HEK293 (cell line): ENCODE results near the gene SPTLC3.

Experiments
- CTCF ChIA-PET: fragments of 350-600 bp; formaldehyde crosslinking; extraction: SDS; loops from one replicate; lab custom pipeline; 2021; ENCODE audit warnings: antibody characterized with exemption; lab: Yijun Ruan, JAX
- POLR2A ChIA-PET: fragments of 300-600 bp; formaldehyde crosslinking; extraction: SDS; loops from one replicate; lab custom pipeline; 2020; ENCODE audit warnings: antibody characterized with exemption, inconsistent platforms; lab: Yijun Ruan, JAX
- H3K27ac ChIP-seq: fragments of 200-500 bp; sonication (Bioruptor generic); 2 replicates; pipeline ENCODE4 v1.5.1; 2014; ENCODE audit warnings: low read depth, low read length, control low read depth, inconsistent platforms; ENCODE audit errors: extremely low read depth
- H3K36me3 ChIP-seq, 2 experiments: fragments of 200-500 bp in 1 of 2; sonication (Bioruptor generic) in 1 of 2; 1 replicate in 1 of 2; 2 replicates in 1 of 2; pipeline ENCODE4 v1.5.1; 2014 to 2017; ENCODE audit warnings: inconsistent platforms in 2 of 2, low read length in 2 of 2; ENCODE audit not compliant: control insufficient read depth in 2 of 2, insufficient read depth in 1 of 2
- H3K4me1 ChIP-seq: fragments of 200-500 bp; sonication (Bioruptor generic); 2 replicates; pipeline ENCODE4 v1.5.1; 2014; ENCODE audit warnings: mild to moderate bottlenecking, low read length, inconsistent platforms; ENCODE audit not compliant: control insufficient read depth, insufficient read depth
- H3K4me3 ChIP-seq: 2 replicates; pipeline ENCODE4 v1.5.1; 2011; ENCODE audit warnings: low read depth, mild to moderate bottlenecking, control low read depth, low read length, moderate library complexity
- H3K9me3 ChIP-seq: fragments of 200-500 bp; sonication (Bioruptor generic); 2 replicates; pipeline ENCODE4 v1.5.1; 2014; ENCODE audit warnings: low read depth, low read length, inconsistent platforms; ENCODE audit not compliant: control insufficient read depth, insufficient read depth
- GLI2 ChIP-seq: fragments of 450-650 bp; formaldehyde crosslinking; IDR thresholded peaks from 2 replicates; pipeline ENCODE4; 2017; ENCODE audit warnings: missing biosample characterization, missing genetic modification characterization, low read depth, borderline replicate concordance
- ZBTB8A ChIP-seq: fragments of 450-650 bp; formaldehyde crosslinking; IDR thresholded peaks from 2 replicates; pipeline ENCODE4 v1.5.1; 2016; ENCODE audit warnings: missing biosample characterization, missing genetic modification characterization
- ZNF214 ChIP-seq: fragments of 450-650 bp; formaldehyde crosslinking; IDR thresholded peaks from 2 replicates; pipeline ENCODE4 v1.5.1; 2017; ENCODE audit warnings: missing biosample characterization, mild to moderate bottlenecking, missing genetic modification characterization, borderline replicate concordance
- ZNF274 ChIP-seq, 2 experiments: fragments of 200-500 bp in 1 of 2; fragments of 450-650 bp in 1 of 2; sonication (Bioruptor generic) in 1 of 2; formaldehyde crosslinking in 1 of 2; IDR thresholded peaks; 2 replicates each; pipeline versions ENCODE4 v1.5.1 to v1.6.1; 2014 to 2016; ENCODE audit warnings: borderline replicate concordance in 1 of 2, inconsistent platforms in 1 of 2, low read length in 1 of 2, missing biosample characterization in 1 of 2, missing genetic modification characterization in 1 of 2
- ZNF292 ChIP-seq: fragments of 450-650 bp; formaldehyde crosslinking; IDR thresholded peaks from 2 replicates; pipeline ENCODE4 v1.5.1; 2016; ENCODE audit warnings: low read depth, missing biosample characterization, missing genetic modification characterization, borderline replicate concordance
- ZNF324 ChIP-seq: fragments of 450-650 bp; formaldehyde crosslinking; IDR thresholded peaks from 2 replicates; pipeline ENCODE4 v1.5.1; 2016; ENCODE audit warnings: missing biosample characterization, missing genetic modification characterization
- ZNF514 ChIP-seq: fragments of 450-650 bp; formaldehyde crosslinking; IDR thresholded peaks from 2 replicates; pipeline ENCODE4 v1.5.1; 2016; ENCODE audit warnings: missing biosample characterization, missing genetic modification characterization
- ZNF544 ChIP-seq: fragments of 450-650 bp; formaldehyde crosslinking; IDR thresholded peaks from 2 replicates; pipeline ENCODE4 v1.5.0; 2017; ENCODE audit warnings: missing biosample characterization, missing genetic modification characterization
- ZNF548 ChIP-seq: fragments of 450-650 bp; formaldehyde crosslinking; IDR thresholded peaks from 2 replicates; pipeline ENCODE4 v1.5.1; 2016; ENCODE audit warnings: missing biosample characterization, missing genetic modification characterization
- ZNF585B ChIP-seq: fragments of 450-650 bp; formaldehyde crosslinking; IDR thresholded peaks from 2 replicates; pipeline ENCODE4 v1.5.1; 2016; ENCODE audit warnings: missing biosample characterization, missing genetic modification characterization
- ZNF677 ChIP-seq: fragments of 450-650 bp; IDR thresholded peaks from 2 replicates; pipeline ENCODE4 v1.5.0; 2018; ENCODE audit warnings: missing biosample characterization, mild to moderate bottlenecking, missing genetic modification characterization, moderate library complexity
- ZNF707 ChIP-seq: fragments of 450-650 bp; formaldehyde crosslinking; IDR thresholded peaks from 2 replicates; pipeline ENCODE4 v1.5.1; 2016; ENCODE audit warnings: missing biosample characterization, missing genetic modification characterization
- ZSCAN30 ChIP-seq: fragments of 450-650 bp; IDR thresholded peaks from 2 replicates; pipeline ENCODE4 v1.5.1; 2018; ENCODE audit warnings: missing biosample characterization, mild to moderate bottlenecking, missing genetic modification characterization, moderate library complexity
- ZXDB ChIP-seq: fragments of 450-650 bp; formaldehyde crosslinking; IDR thresholded peaks from 2 replicates; pipeline ENCODE4 v1.5.1; 2016; ENCODE audit warnings: missing biosample characterization, missing genetic modification characterization
- TF ChIP-seq, protein P1 (sequence below): fragments of 450-650 bp; formaldehyde crosslinking; IDR thresholded peaks from 2 replicates; pipeline ENCODE4; 2016; ENCODE audit warnings: missing biosample characterization, missing genetic modification characterization

Gene SPTLC3

DNA sequence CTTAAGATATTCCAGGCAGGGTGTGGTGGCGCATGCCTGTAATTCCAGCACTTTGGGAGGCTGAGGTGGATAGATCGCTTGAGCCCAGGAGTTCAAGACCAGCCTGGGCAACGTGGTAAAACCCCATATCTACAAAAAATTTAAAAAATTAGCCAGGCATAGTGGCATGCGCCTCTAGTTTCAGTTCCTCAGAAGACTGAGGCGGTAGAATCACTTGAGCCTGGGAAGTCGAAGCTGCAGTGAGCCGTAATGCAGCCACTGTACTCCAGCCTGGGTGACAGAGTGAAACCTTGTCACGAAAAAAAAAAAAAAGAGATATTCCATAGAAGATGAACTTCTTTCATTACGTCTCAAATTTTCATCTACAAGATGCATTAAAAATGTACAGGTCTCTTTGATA, 165.6 kb downstream of the SPTLC3 start:
- TF ChIP-seq ZNF324 (tag by site-specific recombination) (no peak), ZXDB (tag by site-specific recombination) (no peak), ZNF585B (tag by site-specific recombination) (no peak), ZNF677 (tag by site-specific recombination) (no peak)
- CTCF ChIA-PET = no interaction called here
- POLR2A ChIA-PET = no interaction called here
- Histone ChIP-seq H3K27ac (no peak overlapping the region), H3K9me3 (no peaks in the 10 kb centered on the region), H3K4me1 (no peaks in the 10 kb centered on the region), H3K4me3 (no peak overlapping the region), H3K36me3 (no peaks in the 10 kb centered on the region)

DNA sequence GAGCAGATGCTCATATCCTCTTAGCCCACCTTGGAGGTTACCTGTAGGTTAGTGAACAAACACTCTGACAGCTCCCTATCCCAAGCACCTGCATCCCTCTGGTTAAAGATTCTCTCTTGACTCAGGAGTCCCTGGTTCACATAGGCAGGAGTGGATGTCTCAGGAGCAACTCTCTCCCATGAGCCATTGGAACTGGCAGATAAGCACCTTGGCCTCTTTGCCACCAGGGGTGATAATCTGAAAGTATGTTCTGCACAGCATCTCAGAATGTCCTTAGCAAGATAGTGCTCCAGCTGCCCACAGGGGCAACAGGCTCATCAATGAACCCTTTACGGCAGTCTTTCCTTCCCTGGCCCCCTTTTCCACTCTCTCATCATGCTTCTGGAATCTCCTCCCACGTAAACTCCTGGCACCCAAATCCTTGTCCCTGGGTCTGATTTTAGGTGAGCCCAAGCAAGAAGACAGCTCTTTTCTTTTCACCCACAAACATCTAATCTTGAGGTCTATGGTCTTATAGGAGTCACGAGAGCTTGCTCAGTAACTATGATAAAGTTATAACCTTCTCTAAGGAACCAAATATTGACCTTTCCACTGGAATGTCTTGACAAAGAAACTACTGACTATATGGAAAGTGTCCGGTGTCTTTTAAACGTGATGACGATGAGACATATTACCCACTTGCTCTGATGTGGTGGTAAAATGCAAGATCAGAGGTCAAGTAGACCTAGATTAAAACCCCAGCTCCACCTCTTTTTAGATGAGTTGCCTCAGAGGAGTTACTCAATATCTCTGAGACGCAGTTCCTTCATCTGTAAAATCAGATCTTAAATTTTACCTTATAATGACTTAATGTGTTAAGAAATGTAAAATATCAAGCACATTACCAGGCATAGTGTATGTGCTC, 172.5 kb downstream of the SPTLC3 start:
- POLR2A ChIA-PET = no interaction called here

DNA sequence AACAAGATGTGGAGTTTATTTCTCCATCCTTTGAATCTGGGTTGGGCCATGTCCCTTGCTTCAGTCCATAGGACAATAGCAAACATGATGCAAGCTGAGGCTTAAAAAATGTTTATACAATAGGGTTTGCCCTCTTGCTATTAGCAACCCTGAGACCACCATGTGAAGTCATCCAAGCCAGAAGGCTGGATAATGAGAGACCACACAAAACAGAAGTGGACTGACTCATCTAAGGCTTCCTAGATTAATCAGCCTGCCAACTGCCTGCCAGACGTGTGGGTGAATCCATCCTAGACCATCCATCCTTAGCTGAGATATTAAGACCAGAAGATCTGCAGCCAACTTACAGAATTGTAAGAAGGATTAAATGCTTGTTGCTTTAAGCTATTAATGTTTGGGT, 174.2 kb downstream of the SPTLC3 start:
- no peak overlapping the region for H3K27ac ChIP-seq
- no peaks in the 10 kb centered on the region for H3K9me3 ChIP-seq
- CTCF ChIA-PET = interaction anchor here (0.6 to 0.7 kb wide), 2 partner anchors 78 to 637 kb away, joined by 3 to 4 read pairs; no protein-coding TSS in a partner anchor
- POLR2A ChIA-PET = no interaction called here
- no peaks in the 10 kb centered on the region for H3K36me3 ChIP-seq
- no peak overlapping the region for H3K4me3 ChIP-seq
- H3K4me1 ChIP-seq = no peaks in the 10 kb centered on the region
- TF ChIP-seq ZNF274 (IDR thresholded peaks at IDR 0.05; ENCODE audit: low read length) (no peak), ZNF274 (tag by site-specific recombination; IDR thresholded peaks at IDR 0.05; ENCODE audit: borderline replicate concordance) (no peak), ZSCAN30 (tag by site-specific recombination) (no peak), ZNF514 (tag by site-specific recombination) (no peak), ZNF292 (tag by site-specific recombination) (no peak), ZNF544 (no peak), GLI2 (tag by site-specific recombination) (no peak), ZXDB (tag by site-specific recombination) (no peak), ZBTB8A (tag by site-specific recombination) (no peak), ZNF677 (tag by site-specific recombination) (no peak), ZNF214 (tag by site-specific recombination) (no peak), ZNF548 (tag by site-specific recombination) (no peak)

More for the DNA sequence above, 172.5 kb downstream of the SPTLC3 start:
- H3K4me1 ChIP-seq = no peaks in the 10 kb centered on the region
- H3K4me3 ChIP-seq = no peak overlapping the region
- no peaks in the 10 kb centered on the region for H3K9me3 ChIP-seq
- H3K27ac ChIP-seq = no peak overlapping the region
- CTCF ChIA-PET = interaction anchor here (0.5 kb wide), 1 partner anchor 785 kb away, joined by 4 read pairs; no protein-coding TSS in a partner anchor
- TF ChIP-seq, protein P1, sequence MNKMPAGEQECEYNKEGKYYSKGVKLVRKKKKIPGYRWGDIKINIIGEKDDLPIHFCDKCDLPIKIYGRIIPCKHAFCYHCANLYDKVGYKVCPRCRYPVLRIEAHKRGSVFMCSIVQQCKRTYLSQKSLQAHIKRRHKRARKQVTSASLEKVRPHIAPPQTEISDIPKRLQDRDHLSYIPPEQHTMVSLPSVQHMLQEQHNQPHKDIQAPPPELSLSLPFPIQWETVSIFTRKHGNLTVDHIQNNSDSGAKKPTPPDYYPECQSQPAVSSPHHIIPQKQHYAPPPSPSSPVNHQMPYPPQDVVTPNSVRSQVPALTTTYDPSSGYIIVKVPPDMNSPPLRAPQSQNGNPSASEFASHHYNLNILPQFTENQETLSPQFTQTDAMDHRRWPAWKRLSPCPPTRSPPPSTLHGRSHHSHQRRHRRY (tag by site-specific recombination) = no peak
- no peak for TF ChIP-seq ZNF324 (tag by site-specific recombination)
- TF ChIP-seq ZNF707 (tag by site-specific recombination) = no peak
- H3K36me3 ChIP-seq = no peaks in the 10 kb centered on the region
